Esophagus squamous epithelium (tissue), 5 donors: ENCODE data around the gene AGL. TPM values are rescaled to one million over a fixed set of nuclear protein-coding genes. Genes with fewer than 3 reads are reported as not detected.
"Not testable (repeated sequence)": the region's sequence is repeated elsewhere in the genome, so short reads cannot be mapped to it uniquely, and the experiment has no call there.

Experiments
- DNase-seq: peaks from one replicate; lab custom pipeline; 2025; lab: John Stamatoyannopoulos, UW
- H3K27ac ChIP-seq, 4 donors: fragments of 200-600 bp; sonication (generic); one replicate each; pipeline ENCODE4 v1.5.1; 2016 to 2019; ENCODE audit warnings: mild to moderate bottlenecking in 1 of 4
- H3K27me3 ChIP-seq, 4 donors: fragments of 200-600 bp; sonication (generic); 1 replicate in 3 of 4; 2 replicates in 1 of 4; pipeline versions ENCODE4 v1.5.1 to v1.6.0; 2017 to 2021; ENCODE audit warnings: antibody characterized with exemption in 1 of 4
- H3K36me3 ChIP-seq, 3 donors: fragments of 200-600 bp; sonication (generic); one replicate each; pipeline ENCODE4 v1.5.1; 2016 to 2019
- H3K4me1 ChIP-seq, 3 donors: fragments of 200-600 bp; sonication (generic); one replicate each; pipeline ENCODE4 v1.5.1; 2017 to 2019
- H3K4me3 ChIP-seq, 4 donors: fragments of 200-600 bp; sonication (generic); 1 replicate in 3 of 4; 2 replicates in 1 of 4; pipeline ENCODE4 v1.5.1; 2016 to 2019; ENCODE audit warnings: mild to moderate bottlenecking in 2 of 4, moderate library complexity in 1 of 4
- H3K9me3 ChIP-seq, 3 donors: fragments of 200-600 bp; sonication (generic); one replicate each; pipeline ENCODE4 v1.5.1; 2016 to 2019
- POLR2A ChIP-seq, 4 donors: fragments of 450-650 bp; IDR thresholded peaks; one replicate each; pipeline ENCODE4 v1.6.1; 2017; ENCODE audit warnings: antibody characterized with exemption in 4 of 4, mild to moderate bottlenecking in 4 of 4, moderate library complexity in 3 of 4
- WGBS, 2 donors: methylation state at CpG; one replicate each; pipeline ENCODE4 v1.1.5; 2018; 5-methylcytosine and 5-hydroxymethylcytosine counted together
- intact Hi-C: fragments of 100-400 bp; cut with DNase I; formaldehyde crosslinking; loops from one replicate; pipeline ENCODE4 v1.15.0; 2022
- total RNA-seq, 4 donors: library from RNA; depleted of rRNA; stranded (reverse); fragments of >200 nt; gene quantifications; one replicate each; pipeline ENCODE4 v1.1.0, GENCODE V29; 2016
- TF ChIP-seq, protein P1 (sequence below), 6 experiments: fragments of 450-650 bp in 4 of 6; fragments of 200-600 bp in 2 of 6; sonication (generic) in 2 of 6; IDR thresholded peaks; one replicate each; pipeline ENCODE4 v1.5.1; 2016 to 2019; ENCODE audit warnings: antibody characterized with exemption in 6 of 6, mild to moderate bottlenecking in 4 of 6, moderate library complexity in 4 of 6
- donor health status: DM: yes; HTN: yes; CAD: no.

Gene AGL
- total RNA-seq, 4 donors from 2014 or later, result 12.3 to 43.5 (median 20.6) TPM

DNA sequence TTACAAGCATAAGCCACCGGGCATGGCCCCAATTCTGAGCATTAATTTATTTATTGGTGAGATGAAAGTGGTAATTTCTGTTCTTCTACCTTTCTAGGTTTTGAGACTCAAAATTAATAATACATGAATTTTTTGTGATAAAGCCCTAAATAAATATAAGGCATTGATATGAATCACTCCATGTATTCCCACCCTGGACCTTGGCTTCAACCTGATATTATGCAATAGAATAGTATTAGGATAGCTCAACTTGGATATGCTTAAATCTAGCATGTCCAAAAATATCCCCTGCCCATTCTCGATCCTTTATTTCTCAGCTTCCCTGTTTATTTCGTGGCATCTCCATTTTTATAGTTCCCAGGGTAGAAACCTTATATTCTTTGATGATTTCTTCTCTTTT is 2.5 kb downstream of the AGL start:
- H3K4me3 ChIP-seq, result peak overlapping the region in 3 of 4 donors; percentile 63 to 87 (median 86)
- H3K27me3 ChIP-seq, result no peaks in the 10 kb centered on the region
- TF ChIP-seq, protein P1, sequence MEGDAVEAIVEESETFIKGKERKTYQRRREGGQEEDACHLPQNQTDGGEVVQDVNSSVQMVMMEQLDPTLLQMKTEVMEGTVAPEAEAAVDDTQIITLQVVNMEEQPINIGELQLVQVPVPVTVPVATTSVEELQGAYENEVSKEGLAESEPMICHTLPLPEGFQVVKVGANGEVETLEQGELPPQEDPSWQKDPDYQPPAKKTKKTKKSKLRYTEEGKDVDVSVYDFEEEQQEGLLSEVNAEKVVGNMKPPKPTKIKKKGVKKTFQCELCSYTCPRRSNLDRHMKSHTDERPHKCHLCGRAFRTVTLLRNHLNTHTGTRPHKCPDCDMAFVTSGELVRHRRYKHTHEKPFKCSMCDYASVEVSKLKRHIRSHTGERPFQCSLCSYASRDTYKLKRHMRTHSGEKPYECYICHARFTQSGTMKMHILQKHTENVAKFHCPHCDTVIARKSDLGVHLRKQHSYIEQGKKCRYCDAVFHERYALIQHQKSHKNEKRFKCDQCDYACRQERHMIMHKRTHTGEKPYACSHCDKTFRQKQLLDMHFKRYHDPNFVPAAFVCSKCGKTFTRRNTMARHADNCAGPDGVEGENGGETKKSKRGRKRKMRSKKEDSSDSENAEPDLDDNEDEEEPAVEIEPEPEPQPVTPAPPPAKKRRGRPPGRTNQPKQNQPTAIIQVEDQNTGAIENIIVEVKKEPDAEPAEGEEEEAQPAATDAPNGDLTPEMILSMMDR (IDR thresholded peaks at IDR 0.05), result no peak
- no peak for TF ChIP-seq POLR2A (IDR thresholded peaks at IDR 0.05)
- H3K4me1 ChIP-seq, result peaks cover 6 to 53% (median 20%) of the 10 kb centered on the region in 3 donors
- WGBS, 2 donors, result 52 to 55% methylated on average over 3 of the region's 3 CpGs
- DNase-seq, result no peak
- H3K9me3 ChIP-seq, result no peaks in the 10 kb centered on the region
- peaks cover 0 to 23% (median 0%) of the 10 kb centered on the region in 3 donors for H3K36me3 ChIP-seq
- H3K27ac ChIP-seq, result peak overlapping the region in 2 of 4 donors; percentile 0 to 57
- intact Hi-C loops, result no loop called here

DNA sequence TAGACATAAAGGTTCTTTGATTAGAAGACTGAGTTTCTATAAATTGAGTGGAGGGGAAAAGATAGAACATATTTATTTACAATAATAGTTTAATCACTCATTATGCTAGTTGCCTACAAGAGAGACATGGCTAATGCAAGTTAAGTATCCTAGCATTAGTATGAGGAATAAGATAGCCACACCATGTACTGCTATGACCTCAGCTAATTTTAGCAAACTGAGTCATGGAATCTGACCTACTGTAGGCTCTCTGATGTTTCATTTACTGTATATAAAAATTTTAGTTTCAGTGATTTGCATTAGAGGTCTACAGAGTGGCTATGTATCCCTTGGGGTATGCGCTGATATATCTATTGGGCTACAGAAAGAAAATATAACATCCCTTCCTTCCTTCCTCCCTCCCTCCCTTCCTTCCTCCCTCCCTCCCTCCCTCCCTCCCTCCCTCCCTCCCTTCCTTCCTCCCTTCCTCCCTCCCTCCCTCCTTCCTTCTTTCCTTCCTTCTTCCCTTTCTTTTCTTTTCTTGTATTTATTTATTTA is 5.8 kb downstream of the AGL start:
- Histone ChIP-seq H3K4me3 (no peak overlapping the region), H3K4me1 (peaks cover 0 to 58% (median 13%) of the 10 kb centered on the region in 3 donors), H3K27ac (peak overlapping the region in 1 of 4 donors; percentile 26), H3K9me3 (no peaks in the 10 kb centered on the region), H3K36me3 (peaks cover 0 to 29% (median 0%) of the 10 kb centered on the region in 3 donors), H3K27me3 (no peaks in the 10 kb centered on the region)
- 95 to 96% methylated on average over 1 of the region's 1 CpG for WGBS, 2 donors
- TF ChIP-seq POLR2A (IDR thresholded peaks at IDR 0.05), result no peak
- TF ChIP-seq, protein P1 (IDR thresholded peaks at IDR 0.05), result no peak
- DNase-seq, result no peak
- intact Hi-C loops, result no loop called here

DNA sequence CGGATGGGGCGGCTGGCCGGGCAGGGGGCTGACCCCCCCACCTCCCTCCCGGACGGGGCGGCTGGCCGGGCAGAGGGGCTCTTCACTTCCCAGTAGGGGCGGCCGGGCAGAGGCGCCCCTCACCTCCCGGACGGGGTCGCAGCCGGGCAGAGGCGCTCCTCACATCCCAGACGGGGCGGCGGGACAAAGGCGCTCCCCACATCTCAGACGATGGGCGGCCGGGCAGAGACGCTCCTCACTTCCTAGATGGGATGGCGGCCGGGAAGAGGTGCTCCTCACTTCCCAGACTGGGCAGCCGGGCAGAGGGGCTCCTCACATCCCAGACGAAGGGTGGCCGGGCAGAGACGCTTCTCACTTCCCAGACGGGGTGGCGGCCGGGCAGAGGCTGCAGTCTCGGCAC is 6.9 kb downstream of the AGL start:
- Histone ChIP-seq H3K27ac (peak overlapping the region in 2 of 4 donors; percentile 5 to 26), H3K4me3 (peak overlapping the region in 1 of 4 donors; percentile 40), H3K4me1 (peaks cover 0 to 47% (median 10%) of the 10 kb centered on the region in 3 donors), H3K36me3 (peaks cover 0 to 40% (median 0%) of the 10 kb centered on the region in 3 donors)
- H3K9me3 ChIP-seq, DNase-seq, H3K27me3 ChIP-seq, intact Hi-C loops: not testable (repeated sequence)
- no CpG with 5 or more reads among the region's 33 CpGs for WGBS, 2 donors

- no peaks in the 10 kb centered on the region for H3K27me3 ChIP-seq
- no peak for TF ChIP-seq POLR2A (IDR thresholded peaks at IDR 0.05)
- TF ChIP-seq, protein P1 (IDR thresholded peaks at IDR 0.05), result no peak
- intact Hi-C loops, result no loop called here
- no peak for DNase-seq
- peak overlapping the region in 1 of 4 donors; percentile 55 for H3K27ac ChIP-seq
- 34 to 40% methylated on average over 2 of the region's 2 CpGs for WGBS, 2 donors
- H3K9me3 ChIP-seq, result no peaks in the 10 kb centered on the region
- peaks cover 0 to 35% (median 3%) of the 10 kb centered on the region in 3 donors for H3K4me1 ChIP-seq
- H3K36me3 ChIP-seq, result peaks cover 0 to 52% (median 4%) of the 10 kb centered on the region in 3 donors
- H3K4me3 ChIP-seq, result peak overlapping the region in 2 of 4 donors; percentile 6 to 42
These were observed 8.1 kb downstream of the AGL start for GRCh38 chr1:99858286-99858685.

- TF ChIP-seq POLR2A (IDR thresholded peaks at IDR 0.05), result no peak
- TF ChIP-seq, protein P1 (IDR thresholded peaks at IDR 0.05), result no peak
- peaks cover 0 to 29% (median 0%) of the 10 kb centered on the region in 3 donors for H3K4me1 ChIP-seq
- no peaks in the 10 kb centered on the region for H3K9me3 ChIP-seq
- H3K4me3 ChIP-seq, result no peak overlapping the region
- peaks cover 0 to 52% (median 4%) of the 10 kb centered on the region in 3 donors for H3K36me3 ChIP-seq
- H3K27me3 ChIP-seq, result no peaks in the 10 kb centered on the region
- H3K27ac ChIP-seq, result no peak overlapping the region
- no peak for DNase-seq
- intact Hi-C loops, result no loop called here
These were observed 8.7 kb downstream of the AGL start for GRCh38 chr1:99858881-99859280.
